ENCODE data around the gene KRTAP12-3.
"Not testable (repeated sequence)": the region's sequence is repeated elsewhere in the genome, so short reads cannot be mapped to it uniquely, and the experiment has no call there.

Gene KRTAP12-3

GRCh38 chr21:44653656-44654575 is 3.8 kb upstream of the KRTAP12-3 start:
- TF ChIP-seq CTCF (IDR thresholded peaks at IDR 0.05), result no peak
- peaks cover 8% of the 10 kb centered on the region for H3K4me1 Mint-ChIP-seq
- H3K9me3 Mint-ChIP-seq, result peaks cover 43% of the 10 kb centered on the region
- peaks cover 12% of the 10 kb centered on the region for H3K27me3 Mint-ChIP-seq (ENCODE audit: low read depth, poor library complexity)
- no peak overlapping the region for H3K27ac Mint-ChIP-seq
- H3K36me3 Mint-ChIP-seq (ENCODE audit: low read depth), result peaks cover 7% of the 10 kb centered on the region
- no peak overlapping the region for H3K4me3 Mint-ChIP-seq
- DNase-seq, result no peak

- Mint-ChIP-seq H3K4me1 (peaks cover 16% of the 10 kb centered on the region), H3K9me3 (peaks cover 43% of the 10 kb centered on the region), H3K4me3 (no peak within 1 kb of the TSS), H3K27ac (no peak within 1 kb of the TSS), H3K27me3 (ENCODE audit: low read depth, poor library complexity) (peaks cover 12% of the 10 kb centered on the region), H3K36me3 (ENCODE audit: low read depth) (peaks cover 7% of the 10 kb centered on the region)
- TF ChIP-seq CTCF (IDR thresholded peaks at IDR 0.05), result no peak
- no peak for DNase-seq
These were observed 3.1 kb upstream of the KRTAP12-3 start, which contains the start of gene KRTAP12-4 for GRCh38 chr21:44654576-44655175. TSS of gene KRTAP12-4 (minus strand) at chr21:44654659. CDS start at chr21:44654614, 45 bp downstream.

GRCh38 chr21:44656868-44657267 is 864 bp upstream of the KRTAP12-3 start:
- peaks cover 15% of the 10 kb centered on the region for H3K27me3 Mint-ChIP-seq (ENCODE audit: low read depth, poor library complexity)
- H3K4me1 Mint-ChIP-seq, result peaks cover 25% of the 10 kb centered on the region
- H3K9me3 Mint-ChIP-seq, result peaks cover 60% of the 10 kb centered on the region
- TF ChIP-seq CTCF (IDR thresholded peaks at IDR 0.05), result no peak
- no peak for DNase-seq
- peaks cover 7% of the 10 kb centered on the region for H3K36me3 Mint-ChIP-seq (ENCODE audit: low read depth)
- no peak overlapping the region for H3K4me3 Mint-ChIP-seq
- H3K27ac Mint-ChIP-seq, result no peak overlapping the region

GRCh38 chr21:44658541-44658910 is 794 bp downstream of the KRTAP12-3 start:
- DNase-seq, result no peak
- no peak for TF ChIP-seq CTCF (IDR thresholded peaks at IDR 0.05)
- Mint-ChIP-seq H3K27me3 (ENCODE audit: low read depth, poor library complexity) (peaks cover 13% of the 10 kb centered on the region), H3K4me3 (no peak overlapping the region), H3K9me3 (peaks cover 62% of the 10 kb centered on the region), H3K4me1 (peaks cover 25% of the 10 kb centered on the region), H3K36me3 (ENCODE audit: low read depth) (peaks cover 7% of the 10 kb centered on the region), H3K27ac (no peak overlapping the region)

- Mint-ChIP-seq H3K27me3 (ENCODE audit: low read depth, poor library complexity) (peaks cover 13% of the 10 kb centered on the region), H3K4me3 (no peak overlapping the region), H3K4me1 (peaks cover 25% of the 10 kb centered on the region), H3K27ac (no peak overlapping the region), H3K36me3 (ENCODE audit: low read depth) (peaks cover 7% of the 10 kb centered on the region), H3K9me3 (peaks cover 58% of the 10 kb centered on the region)
- TF ChIP-seq CTCF (IDR thresholded peaks at IDR 0.05), result no peak
- DNase-seq, result no peak
These were observed 1.3 kb downstream of the KRTAP12-3 start for GRCh38 chr21:44658913-44659595.

DNA sequence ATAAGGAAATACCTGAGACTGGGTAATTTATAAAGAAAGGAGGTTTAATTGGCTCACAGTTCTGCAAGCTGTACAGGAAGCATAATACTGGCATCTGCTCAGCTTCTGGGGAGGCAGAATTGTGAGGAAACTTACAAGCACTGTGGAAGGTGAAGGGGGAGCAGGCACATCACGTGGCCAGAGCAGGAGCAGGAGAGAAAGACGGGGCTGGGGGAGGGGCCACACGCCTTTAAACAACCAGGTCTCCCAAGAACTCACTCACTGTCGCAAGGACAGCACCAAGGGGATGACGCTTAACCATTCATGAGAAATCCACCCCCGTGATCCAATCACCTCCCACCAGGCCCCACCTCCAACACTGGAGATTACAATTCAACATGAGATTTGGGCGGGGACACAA is 3.8 kb downstream of the KRTAP12-3 start:
- H3K9me3 Mint-ChIP-seq, result peaks cover 47% of the 10 kb centered on the region
- H3K4me3 Mint-ChIP-seq; H3K36me3 Mint-ChIP-seq (ENCODE audit: low read depth); H3K27ac Mint-ChIP-seq; DNase-seq: not testable (repeated sequence)
- peaks cover 25% of the 10 kb centered on the region for H3K4me1 Mint-ChIP-seq
- H3K27me3 Mint-ChIP-seq (ENCODE audit: low read depth, poor library complexity), result peaks cover 16% of the 10 kb centered on the region

Measured in nephron progenitor cell (in vitro differentiated cells).